Panc1 (cell line): Measurements from ENCODE around the gene NDUFB3. TPM values are rescaled to one million over a fixed set of nuclear protein-coding genes. Genes with fewer than 3 reads are reported as not detected.
"Not testable (repeated sequence)": the region's sequence is repeated elsewhere in the genome, so short reads cannot be mapped to it uniquely, and the experiment has no call there.

Experiments
- ATAC-seq: fragments of 200-7000 bp; cut with Tn5 transposase; 2 replicates; pipeline ENCODE4 v1.9.1; 2020; ENCODE audit warnings: mild to moderate bottlenecking, moderate library complexity
- BruUV-seq: library from RNA; stranded (reverse); fragments of 400-500 nt; replicated peaks from 2 replicates; lab custom pipeline; 2021; lab: Mats Ljungman, UMichigan
- CTCF ChIA-PET: fragments of 300-600 bp; sonication (Branson Sonifier 250); formaldehyde crosslinking; loops from one replicate; lab custom pipeline; 2022; ENCODE audit warnings: antibody characterized with exemption; lab: Charles Lee
- POLR2A ChIA-PET: fragments of 300-600 bp; sonication (Branson Sonifier 250); formaldehyde crosslinking; loops from one replicate; lab custom pipeline; 2022; ENCODE audit warnings: antibody characterized with exemption; lab: Charles Lee
- DNase-seq: peaks from one replicate; pipeline ENCODE4 v3.0.0-alpha.2; 2010; ENCODE audit warnings: low read depth, low spot score
- H3K27ac ChIP-seq: 2 replicates; pipeline ENCODE4 v1.5.1; 2011; ENCODE audit warnings: mild to moderate bottlenecking, low read length, inconsistent platforms
- H3K27me3 ChIP-seq: fragments of 200-500 bp; sonication (Bioruptor generic); 2 replicates; pipeline ENCODE4 v1.6.0; 2014; ENCODE audit warnings: low read length, inconsistent platforms; ENCODE audit not compliant: control insufficient read depth, insufficient read depth
- H3K36me3 ChIP-seq: fragments of 200-500 bp; sonication (Bioruptor generic); 2 replicates; pipeline ENCODE4 v1.5.1; 2014; ENCODE audit warnings: inconsistent platforms, mild to moderate bottlenecking, low read length, moderate library complexity; ENCODE audit not compliant: control insufficient read depth, insufficient read depth
- H3K4me1 ChIP-seq: 2 replicates; pipeline ENCODE4 v1.5.1; 2011; ENCODE audit warnings: inconsistent platforms, mild to moderate bottlenecking, low read length, moderate library complexity; ENCODE audit not compliant: control insufficient read depth, insufficient read depth
- H3K4me3 ChIP-seq, 2 experiments: 2 replicates each; pipeline ENCODE4 v1.5.1; 2011 to 2012; ENCODE audit warnings: low read depth in 2 of 2, low read length in 2 of 2, mild to moderate bottlenecking in 2 of 2, inconsistent platforms in 1 of 2, moderate library complexity in 1 of 2
- H3K9me3 ChIP-seq: fragments of 200-500 bp; sonication (Bioruptor generic); 2 replicates; pipeline ENCODE4 v1.5.1; 2014; ENCODE audit warnings: low read depth, mild to moderate bottlenecking, inconsistent platforms, low read length, moderate library complexity; ENCODE audit not compliant: control insufficient read depth, insufficient read depth
- POLR2AphosphoS5 ChIP-seq: IDR thresholded peaks from 2 replicates; pipeline ENCODE4 v1.6.1; 2012; ENCODE audit warnings: mild to moderate bottlenecking, low read depth, low read length, moderate library complexity
- SIN3A ChIP-seq: IDR thresholded peaks from 2 replicates; pipeline ENCODE4 v1.6.1; 2012; ENCODE audit warnings: low read depth, mild to moderate bottlenecking, low read length, moderate library complexity, borderline replicate concordance; ENCODE audit not compliant: insufficient read depth
- TCF7L2 ChIP-seq: IDR thresholded peaks from 2 replicates; pipeline ENCODE4 v1.6.1; 2011; ENCODE audit warnings: mild to moderate bottlenecking, low read depth, low read length, inconsistent platforms
- in situ Hi-C: cut with HindIII; loops from 2 replicates; pipeline ENCODE4 v1.10.0; 2016; ENCODE audit warnings: low sequenced_read_pairs, low pct_unique_long_range_greater_than_20kb
- intact Hi-C: fragments of 100-400 bp; cut with micrococcal nuclease; formaldehyde crosslinking; loops from one replicate; pipeline ENCODE4 v1.10.0; 2022; ENCODE audit not compliant: unreplicated experiment
- total RNA-seq: library from RNA; stranded (reverse); gene quantifications from one replicate; pipeline ENCODE4 v1.2.1, GENCODE V29; 2021; ENCODE audit not compliant: unreplicated experiment
- TF ChIP-seq, protein P1 (sequence below), 2 experiments: IDR thresholded peaks; 2 replicates each; pipeline ENCODE4 v1.6.1; 2011 to 2012; ENCODE audit warnings: low read depth in 2 of 2, control low read depth in 1 of 2, low read length in 1 of 2, mild to moderate bottlenecking in 1 of 2, moderate library complexity in 1 of 2; ENCODE audit not compliant: insufficient read depth in 1 of 2
- TF ChIP-seq, protein P2 (sequence below): fragments of 450-650 bp; IDR thresholded peaks from 2 replicates; pipeline ENCODE4 v1.5.1; 2017; ENCODE audit warnings: mild to moderate bottlenecking

NDUFB3 gene
- total RNA-seq, 1 experiment from 2014 or later, result 88.6 TPM

DNA sequence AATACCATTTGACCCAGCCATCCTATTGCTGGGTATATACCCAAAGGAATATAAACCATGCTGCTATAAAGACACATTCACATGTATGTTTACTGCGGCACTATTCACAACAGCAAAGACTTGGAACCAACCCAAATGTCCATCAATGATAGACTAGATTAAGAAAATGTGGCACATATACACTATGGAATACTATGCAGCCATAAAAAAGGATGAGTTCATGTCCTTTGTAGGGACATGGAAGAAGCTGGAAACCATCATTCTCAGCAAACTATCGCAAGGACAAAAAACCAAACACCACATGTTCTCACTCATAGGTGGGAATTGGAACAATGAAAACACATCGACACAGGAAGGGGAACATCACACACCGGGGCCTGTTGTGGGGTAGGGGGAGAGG lies 33.4 kb upstream of the NDUFB3 start:
- H3K9me3 ChIP-seq, DNase-seq, H3K27ac ChIP-seq, H3K4me1 ChIP-seq, CTCF ChIA-PET, ATAC-seq, POLR2A ChIA-PET, in situ Hi-C loops, H3K4me3 ChIP-seq, H3K27me3 ChIP-seq, intact Hi-C loops, BruUV-seq, H3K36me3 ChIP-seq: not testable (repeated sequence)

DNA sequence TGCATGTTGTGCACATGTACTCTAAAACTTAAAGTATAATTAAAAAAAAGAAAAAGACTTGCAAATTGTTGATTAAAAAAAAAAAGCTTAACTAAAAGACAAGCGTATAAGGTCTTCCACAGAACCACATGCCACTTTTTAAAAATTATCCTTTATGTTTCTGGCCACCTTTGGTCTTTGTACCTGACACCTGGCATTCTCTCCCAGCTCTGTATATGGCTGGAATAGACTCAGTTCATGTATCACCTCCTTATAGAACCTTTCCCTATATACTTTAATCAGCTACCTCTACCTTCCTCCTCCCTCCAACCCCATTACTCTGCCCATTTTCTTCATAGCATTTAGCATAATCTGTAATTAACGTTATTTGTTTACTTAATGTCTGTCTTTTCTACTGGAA lies 32.9 kb upstream of the NDUFB3 start:
- in situ Hi-C loops, result no loop called here
- Histone ChIP-seq H3K27me3 (no peaks in the 10 kb centered on the region), H3K36me3 (no peaks in the 10 kb centered on the region), H3K4me3 (no peak overlapping the region), H3K9me3 (no peaks in the 10 kb centered on the region), H3K27ac (no peak overlapping the region), H3K4me1 (no peaks in the 10 kb centered on the region)
- ATAC-seq, result no peak
- TF ChIP-seq POLR2AphosphoS5, result no peak
- no peak for TF ChIP-seq SIN3A
- TF ChIP-seq, protein P1, sequence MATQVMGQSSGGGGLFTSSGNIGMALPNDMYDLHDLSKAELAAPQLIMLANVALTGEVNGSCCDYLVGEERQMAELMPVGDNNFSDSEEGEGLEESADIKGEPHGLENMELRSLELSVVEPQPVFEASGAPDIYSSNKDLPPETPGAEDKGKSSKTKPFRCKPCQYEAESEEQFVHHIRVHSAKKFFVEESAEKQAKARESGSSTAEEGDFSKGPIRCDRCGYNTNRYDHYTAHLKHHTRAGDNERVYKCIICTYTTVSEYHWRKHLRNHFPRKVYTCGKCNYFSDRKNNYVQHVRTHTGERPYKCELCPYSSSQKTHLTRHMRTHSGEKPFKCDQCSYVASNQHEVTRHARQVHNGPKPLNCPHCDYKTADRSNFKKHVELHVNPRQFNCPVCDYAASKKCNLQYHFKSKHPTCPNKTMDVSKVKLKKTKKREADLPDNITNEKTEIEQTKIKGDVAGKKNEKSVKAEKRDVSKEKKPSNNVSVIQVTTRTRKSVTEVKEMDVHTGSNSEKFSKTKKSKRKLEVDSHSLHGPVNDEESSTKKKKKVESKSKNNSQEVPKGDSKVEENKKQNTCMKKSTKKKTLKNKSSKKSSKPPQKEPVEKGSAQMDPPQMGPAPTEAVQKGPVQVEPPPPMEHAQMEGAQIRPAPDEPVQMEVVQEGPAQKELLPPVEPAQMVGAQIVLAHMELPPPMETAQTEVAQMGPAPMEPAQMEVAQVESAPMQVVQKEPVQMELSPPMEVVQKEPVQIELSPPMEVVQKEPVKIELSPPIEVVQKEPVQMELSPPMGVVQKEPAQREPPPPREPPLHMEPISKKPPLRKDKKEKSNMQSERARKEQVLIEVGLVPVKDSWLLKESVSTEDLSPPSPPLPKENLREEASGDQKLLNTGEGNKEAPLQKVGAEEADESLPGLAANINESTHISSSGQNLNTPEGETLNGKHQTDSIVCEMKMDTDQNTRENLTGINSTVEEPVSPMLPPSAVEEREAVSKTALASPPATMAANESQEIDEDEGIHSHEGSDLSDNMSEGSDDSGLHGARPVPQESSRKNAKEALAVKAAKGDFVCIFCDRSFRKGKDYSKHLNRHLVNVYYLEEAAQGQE (IDR thresholded peaks at IDR 0.05; ENCODE audit: insufficient read depth in 1 of 2, low read depth in 2 of 2, low read length in 1 of 2), result no peak
- TF ChIP-seq, protein P2, sequence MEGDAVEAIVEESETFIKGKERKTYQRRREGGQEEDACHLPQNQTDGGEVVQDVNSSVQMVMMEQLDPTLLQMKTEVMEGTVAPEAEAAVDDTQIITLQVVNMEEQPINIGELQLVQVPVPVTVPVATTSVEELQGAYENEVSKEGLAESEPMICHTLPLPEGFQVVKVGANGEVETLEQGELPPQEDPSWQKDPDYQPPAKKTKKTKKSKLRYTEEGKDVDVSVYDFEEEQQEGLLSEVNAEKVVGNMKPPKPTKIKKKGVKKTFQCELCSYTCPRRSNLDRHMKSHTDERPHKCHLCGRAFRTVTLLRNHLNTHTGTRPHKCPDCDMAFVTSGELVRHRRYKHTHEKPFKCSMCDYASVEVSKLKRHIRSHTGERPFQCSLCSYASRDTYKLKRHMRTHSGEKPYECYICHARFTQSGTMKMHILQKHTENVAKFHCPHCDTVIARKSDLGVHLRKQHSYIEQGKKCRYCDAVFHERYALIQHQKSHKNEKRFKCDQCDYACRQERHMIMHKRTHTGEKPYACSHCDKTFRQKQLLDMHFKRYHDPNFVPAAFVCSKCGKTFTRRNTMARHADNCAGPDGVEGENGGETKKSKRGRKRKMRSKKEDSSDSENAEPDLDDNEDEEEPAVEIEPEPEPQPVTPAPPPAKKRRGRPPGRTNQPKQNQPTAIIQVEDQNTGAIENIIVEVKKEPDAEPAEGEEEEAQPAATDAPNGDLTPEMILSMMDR, result no peak
- TF ChIP-seq TCF7L2, result no peak
- ChIA-PET POLR2A (no interaction called here), CTCF (no interaction called here)
- intact Hi-C loops, result no loop called here
- no TSS peak for BruUV-seq
- no peak for DNase-seq

DNA sequence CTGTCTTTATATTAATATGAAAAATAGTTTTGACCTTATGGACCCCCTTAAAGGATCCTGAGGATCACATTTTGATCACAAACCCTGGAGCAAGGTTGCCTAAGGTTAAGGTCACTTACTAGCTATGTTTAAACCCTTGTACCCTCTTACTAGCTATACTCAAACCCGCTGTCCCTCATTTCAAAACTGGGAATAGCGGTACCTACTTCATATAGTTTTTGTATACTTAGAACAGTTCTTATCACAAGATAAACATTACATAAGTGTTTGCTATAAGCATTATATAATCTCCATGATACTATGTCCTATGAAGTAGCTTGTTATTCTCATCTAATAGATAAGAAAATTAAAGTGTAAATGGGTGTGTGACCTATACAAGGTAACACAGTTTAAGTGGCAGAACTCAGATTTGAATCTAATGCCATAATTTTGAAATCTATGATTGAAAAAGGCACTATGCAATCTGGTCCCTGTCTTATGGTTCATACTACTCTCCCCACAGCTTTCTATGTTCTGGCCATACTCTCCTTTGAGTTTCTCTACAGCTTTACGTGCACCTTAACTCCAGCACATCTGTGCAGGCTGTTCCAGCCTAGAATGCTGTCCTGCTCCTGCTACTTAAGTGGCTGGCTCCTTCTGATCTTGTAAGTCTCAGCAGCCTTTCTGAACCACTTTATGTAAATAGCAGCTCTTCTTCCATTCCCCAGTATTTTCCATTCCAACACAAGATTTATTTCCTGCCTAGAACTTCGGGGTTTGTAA lies 30.8 kb upstream of the NDUFB3 start:
- TF ChIP-seq POLR2AphosphoS5 (no peak), TCF7L2 (no peak), SIN3A (no peak)
- TF ChIP-seq, protein P1 (IDR thresholded peaks at IDR 0.05; ENCODE audit: insufficient read depth in 1 of 2, low read depth in 2 of 2, low read length in 1 of 2), result no peak
- TF ChIP-seq, protein P2, result no peak
- POLR2A ChIA-PET, result no interaction called here
- ATAC-seq (no peak), DNase-seq (no peak)
- H3K36me3 ChIP-seq, result no peaks in the 10 kb centered on the region
- BruUV-seq, result no TSS peak
- CTCF ChIA-PET, result no interaction called here
- in situ Hi-C loops (no loop called here), intact Hi-C loops (no loop called here)
- no peaks in the 10 kb centered on the region for H3K4me1 ChIP-seq
- no peak overlapping the region for H3K27ac ChIP-seq
- H3K9me3 ChIP-seq, result no peaks in the 10 kb centered on the region
- H3K4me3 ChIP-seq, result no peak overlapping the region
- no peaks in the 10 kb centered on the region for H3K27me3 ChIP-seq
